Testis (tissue), 5 donors: Measurements from ENCODE around the gene TRAK1. TPM values are rescaled to one million over a fixed set of nuclear protein-coding genes. Genes with fewer than 3 reads are reported as not detected.
"Not testable (repeated sequence)": the region's sequence is repeated elsewhere in the genome, so short reads cannot be mapped to it uniquely, and the experiment has no call there.

ENCODE experiments used
- DNase-seq: peaks from one replicate; pipeline ENCODE4 v3.0.0-alpha.2; 2019
- H3K27ac ChIP-seq, 2 donors: fragments of 200-600 bp; sonication (generic); one replicate each; pipeline ENCODE4 v1.5.1; 2019
- H3K27me3 ChIP-seq: fragments of 200-600 bp; sonication (generic); one replicate; pipeline ENCODE4 v1.5.1; 2019
- H3K36me3 ChIP-seq: fragments of 200-600 bp; sonication (generic); one replicate; pipeline ENCODE4 v1.5.1; 2017; ENCODE audit warnings: low read depth; ENCODE audit errors: missing control alignments
- H3K4me1 ChIP-seq: fragments of 200-600 bp; sonication (generic); one replicate; pipeline ENCODE4 v1.5.1; 2019
- H3K4me3 ChIP-seq, 2 donors: fragments of 200-600 bp; sonication (generic); one replicate each; pipeline ENCODE4 v1.5.1; 2017 to 2019
- H3K9me3 ChIP-seq: fragments of 200-600 bp; sonication (generic); one replicate; pipeline ENCODE4 v1.5.1; 2017
- CTCF ChIP-seq, 3 experiments: fragments of 450-650 bp in 2 of 3; fragments of 200-600 bp in 1 of 3; sonication (generic) in 1 of 3; IDR thresholded peaks; one replicate each; pipeline ENCODE4 v1.5.1; 2016 to 2019; ENCODE audit warnings: antibody characterized with exemption in 3 of 3, mild to moderate bottlenecking in 2 of 3, moderate library complexity in 1 of 3
- POLR2A ChIP-seq: fragments of 450-650 bp; IDR thresholded peaks from one replicate; pipeline ENCODE4 v1.6.1; 2017; ENCODE audit warnings: antibody characterized with exemption, mild to moderate bottlenecking, moderate library complexity
- WGBS, 2 donors: methylation state at CpG; one replicate each; pipeline ENCODE4 v1.1.5; 2018; 5-methylcytosine and 5-hydroxymethylcytosine counted together
- intact Hi-C: fragments of 100-400 bp; cut with DNase I; formaldehyde crosslinking; loops from one replicate; pipeline ENCODE4 v1.15.1; 2023; ENCODE audit warnings: low total_unique reads
- long read RNA-seq, 2 donors: transcript quantifications; one replicate each; lab custom pipeline, GENCODE V29; 2026
- polyA plus RNA-seq: library from polyadenylated mRNA; stranded (reverse); fragments of 350-450 nt; fragmentation: Illumina TruSeq; extraction: RNeasy Lipid Tissue Mini Kit (QIAGEN cat#74804); gene quantifications from one replicate; pipeline ENCODE4 v1.2.3, GENCODE V29; 2014; ENCODE audit warnings: low read depth, low replicate concordance; ENCODE audit not compliant: insufficient read depth
- total RNA-seq, 2 donors: library from RNA; depleted of rRNA; stranded (reverse); fragments of >200 nt; gene quantifications; one replicate each; pipeline ENCODE4 v1.2.3, GENCODE V29; 2016

Gene TRAK1, protein sequence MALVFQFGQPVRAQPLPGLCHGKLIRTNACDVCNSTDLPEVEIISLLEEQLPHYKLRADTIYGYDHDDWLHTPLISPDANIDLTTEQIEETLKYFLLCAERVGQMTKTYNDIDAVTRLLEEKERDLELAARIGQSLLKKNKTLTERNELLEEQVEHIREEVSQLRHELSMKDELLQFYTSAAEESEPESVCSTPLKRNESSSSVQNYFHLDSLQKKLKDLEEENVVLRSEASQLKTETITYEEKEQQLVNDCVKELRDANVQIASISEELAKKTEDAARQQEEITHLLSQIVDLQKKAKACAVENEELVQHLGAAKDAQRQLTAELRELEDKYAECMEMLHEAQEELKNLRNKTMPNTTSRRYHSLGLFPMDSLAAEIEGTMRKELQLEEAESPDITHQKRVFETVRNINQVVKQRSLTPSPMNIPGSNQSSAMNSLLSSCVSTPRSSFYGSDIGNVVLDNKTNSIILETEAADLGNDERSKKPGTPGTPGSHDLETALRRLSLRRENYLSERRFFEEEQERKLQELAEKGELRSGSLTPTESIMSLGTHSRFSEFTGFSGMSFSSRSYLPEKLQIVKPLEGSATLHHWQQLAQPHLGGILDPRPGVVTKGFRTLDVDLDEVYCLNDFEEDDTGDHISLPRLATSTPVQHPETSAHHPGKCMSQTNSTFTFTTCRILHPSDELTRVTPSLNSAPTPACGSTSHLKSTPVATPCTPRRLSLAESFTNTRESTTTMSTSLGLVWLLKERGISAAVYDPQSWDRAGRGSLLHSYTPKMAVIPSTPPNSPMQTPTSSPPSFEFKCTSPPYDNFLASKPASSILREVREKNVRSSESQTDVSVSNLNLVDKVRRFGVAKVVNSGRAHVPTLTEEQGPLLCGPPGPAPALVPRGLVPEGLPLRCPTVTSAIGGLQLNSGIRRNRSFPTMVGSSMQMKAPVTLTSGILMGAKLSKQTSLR
- total RNA-seq (10 to 100 TPM; 94.1 to 95.9 TPM), polyA plus RNA-seq (32.0 TPM)
- long read RNA-seq, donor 1, partial matches to known transcripts: 5 of 5 reads
- long read RNA-seq, donor 1, other reads (novel, unspliced or antisense): 0 of 5 reads
- long read RNA-seq, donor 2: 0 reads

- intact Hi-C loops: loop anchor here (10.0 kb wide), 1 partner anchor 76 kb away; no protein-coding TSS in a partner anchor
- H3K9me3 ChIP-seq: no peaks in the 10 kb centered on the region
- H3K4me3 ChIP-seq: no peak within 1 kb of the TSS
- no peaks in the 10 kb centered on the region for H3K27me3 ChIP-seq
- no peak for TF ChIP-seq POLR2A
- TF ChIP-seq CTCF (IDR thresholded peaks at IDR 0.05): no peak
- peak within 1 kb of the TSS; percentile 0 to 65 for H3K27ac ChIP-seq
- H3K4me1 ChIP-seq: no peaks in the 10 kb centered on the region
- H3K36me3 ChIP-seq: no peaks in the 10 kb centered on the region
- DNase-seq: peak; percentile 83
- 50 to 82% methylated on average over 13 to 14 of the region's 14 CpGs for WGBS, 2 donors
Measured at GRCh38 chr3:42090973-42091731, at the start of gene TRAK1. Gene TRAK1 (plus strand): TSS chr3:42091357. CDS start chr3:42091470, 113 bp downstream.

DNA sequence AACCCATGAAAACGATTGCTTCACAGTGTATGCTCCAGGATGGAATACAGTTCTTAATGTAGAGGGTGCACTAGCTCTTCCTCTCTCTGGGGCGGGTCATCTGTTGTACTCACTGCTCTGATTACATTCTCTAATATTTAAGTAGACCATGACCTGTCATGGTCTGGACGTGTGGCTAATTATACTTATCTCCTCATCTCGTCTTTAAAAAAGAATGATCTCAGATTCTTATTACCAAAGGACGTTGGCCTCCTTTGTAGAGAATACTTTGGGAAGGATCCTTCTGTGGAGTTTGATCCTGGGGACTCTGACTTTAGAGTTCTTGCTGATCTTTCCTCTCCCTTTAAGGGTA, 48.4 kb upstream of the TRAK1 start:
- intact Hi-C loops: no loop called here
- H3K27ac ChIP-seq: no peak overlapping the region
- no peak overlapping the region for H3K4me3 ChIP-seq
- H3K27me3 ChIP-seq: no peaks in the 10 kb centered on the region
- no peaks in the 10 kb centered on the region for H3K9me3 ChIP-seq
- no peak for DNase-seq
- 42 to 53% methylated on average over 5 of the region's 5 CpGs for WGBS, 2 donors
- no peaks in the 10 kb centered on the region for H3K36me3 ChIP-seq
- H3K4me1 ChIP-seq: peaks cover 24% of the 10 kb centered on the region
- TF ChIP-seq CTCF (IDR thresholded peaks at IDR 0.05): no peak
- no peak for TF ChIP-seq POLR2A

DNA sequence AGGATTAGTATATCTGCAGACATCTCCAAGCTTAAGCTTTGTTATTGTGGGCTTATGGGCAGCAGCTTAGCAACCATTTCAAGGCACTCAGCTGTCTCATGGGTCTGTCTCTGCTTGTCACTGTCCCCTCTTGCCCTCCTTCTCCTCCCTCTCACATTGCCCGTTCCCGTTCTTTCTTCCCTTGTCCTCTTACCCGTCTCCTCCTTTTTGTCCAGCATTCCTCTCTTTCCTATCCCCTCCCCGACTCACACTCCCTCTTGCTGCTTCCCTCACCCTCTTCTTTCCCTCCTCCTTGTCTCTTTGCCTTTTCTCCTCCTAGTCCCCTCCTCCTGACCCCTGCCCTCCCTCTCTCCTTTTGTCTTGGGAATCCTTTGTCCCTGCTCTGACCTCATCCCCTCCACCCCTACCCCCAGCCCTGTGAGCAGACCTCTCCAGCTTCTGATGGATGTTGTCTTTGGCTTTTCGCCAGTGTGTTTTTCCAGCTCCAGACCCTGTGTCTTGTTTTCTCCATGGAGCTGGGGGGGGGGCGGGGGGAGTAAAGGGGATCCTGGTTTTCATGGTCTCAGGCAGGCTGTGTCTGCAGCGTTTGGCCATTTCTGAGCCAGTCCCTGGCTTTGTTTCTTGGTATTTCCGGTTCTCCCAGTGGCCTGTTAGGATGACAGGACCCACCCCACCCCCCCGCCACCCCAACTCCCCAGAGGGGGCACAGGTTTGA, 47.9 kb upstream of the TRAK1 start:
- Histone ChIP-seq H3K27me3 (no peaks in the 10 kb centered on the region), H3K4me3 (no peak overlapping the region), H3K4me1 (peaks cover 24% of the 10 kb centered on the region), H3K27ac (no peak overlapping the region), H3K9me3 (no peaks in the 10 kb centered on the region), H3K36me3 (no peaks in the 10 kb centered on the region)
- intact Hi-C loops: no loop called here
- TF ChIP-seq CTCF (IDR thresholded peaks at IDR 0.05) (no peak), POLR2A (no peak)
- no peak for DNase-seq
- WGBS, 2 donors: 42 to 46% methylated on average over 9 of the region's 9 CpGs

- no peak for DNase-seq
- Histone ChIP-seq H3K36me3 (no peaks in the 10 kb centered on the region), H3K9me3 (no peaks in the 10 kb centered on the region), H3K27me3 (no peaks in the 10 kb centered on the region), H3K27ac (no peak overlapping the region), H3K4me3 (no peak overlapping the region), H3K4me1 (peaks cover 24% of the 10 kb centered on the region)
- intact Hi-C loops: no loop called here
- WGBS, 2 donors: 78 to 83% methylated on average over 2 of the region's 2 CpGs
- TF ChIP-seq CTCF (IDR thresholded peaks at IDR 0.05): no peak
Measured at GRCh38 chr3:42045708-42046243, 45.4 kb upstream of the TRAK1 start.

- peaks cover 40% of the 10 kb centered on the region for H3K4me1 ChIP-seq
- H3K27me3 ChIP-seq, H3K9me3 ChIP-seq, H3K36me3 ChIP-seq, H3K4me3 ChIP-seq, intact Hi-C loops, DNase-seq, H3K27ac ChIP-seq: not testable (repeated sequence)
- 34 to 48% methylated on average over 4 of the region's 4 CpGs for WGBS, 2 donors
Measured at GRCh38 chr3:42048526-42048925, 42.6 kb upstream of the TRAK1 start.
